CD4-positive, alpha-beta T cell treated with Interleukin-10 for 1 hour (primary cell): Measurements from ENCODE around the gene ETS2.

Experiments used
- DNase-seq: peaks from one replicate; pipeline ENCODE4 v3.0.0-alpha.2; 2020

ETS2 gene

GRCh38 chr21:38863843-38864363 lies 58.2 kb downstream of the ETS2 start:
- no peak for DNase-seq

- DNase-seq, result no peak
Observed at GRCh38 chr21:38864964-38865363, 59.2 kb downstream of the ETS2 start.

GRCh38 chr21:38869196-38869595 lies 63.5 kb downstream of the ETS2 start:
- no peak for DNase-seq

GRCh38 chr21:38869946-38870345 lies 64.2 kb downstream of the ETS2 start:
- DNase-seq, result no peak
